ENCODE results near the gene SUFU.
A peak's percentile ranks its signal among the peaks of the same experiment; 100 is the strongest.
"Not testable (repeated sequence)": the region's sequence is repeated elsewhere in the genome, so short reads cannot be mapped to it uniquely, and the experiment has no call there.

The SUFU gene

GRCh38 chr10:102665904-102666509, 162.2 kb downstream of the SUFU start:
- H3K4me3 ChIP-seq (ENCODE audit: low read depth, low read length) = no peak overlapping the region
- TF ChIP-seq CTCF (IDR thresholded peaks at IDR 0.05; ENCODE audit: control insufficient read depth, extremely low read depth, insufficient read depth) = no peak
- no peak for DNase-seq (ENCODE audit: low read depth)

- not testable (repeated sequence) for DNase-seq (ENCODE audit: low read depth); H3K4me3 ChIP-seq (ENCODE audit: low read depth, low read length)
These were observed 163.6 kb downstream of the SUFU start for GRCh38 chr10:102667411-102667810.

GRCh38 chr10:102668326-102669107, 164.7 kb downstream of the SUFU start:
- no peak overlapping the region for H3K4me3 ChIP-seq (ENCODE audit: low read depth, low read length)
- no peak for TF ChIP-seq CTCF (IDR thresholded peaks at IDR 0.05; ENCODE audit: control insufficient read depth, extremely low read depth, insufficient read depth)
- DNase-seq (ENCODE audit: low read depth) = no peak

- DNase-seq (ENCODE audit: low read depth) = no peak
- 0 out of 2 replicates have a peak, but pooled peaks have one; percentile 8 for TF ChIP-seq CTCF (IDR thresholded peaks at IDR 0.05; ENCODE audit: control insufficient read depth, extremely low read depth, insufficient read depth)
- no peak overlapping the region for H3K4me3 ChIP-seq (ENCODE audit: low read depth, low read length)
These were observed 165.7 kb downstream of the SUFU start for GRCh38 chr10:102669206-102670064.

GRCh38 chr10:102670065-102670670, 166.4 kb downstream of the SUFU start:
- TF ChIP-seq CTCF (IDR thresholded peaks at IDR 0.05; ENCODE audit: control insufficient read depth, extremely low read depth, insufficient read depth) = no peak
- H3K4me3 ChIP-seq (ENCODE audit: low read depth, low read length) = no peak overlapping the region
- no peak for DNase-seq (ENCODE audit: low read depth)

GRCh38 chr10:102670871-102671434, 167.2 kb downstream of the SUFU start:
- H3K4me3 ChIP-seq (ENCODE audit: low read depth, low read length) = no peak overlapping the region
- DNase-seq (ENCODE audit: low read depth) = no peak

More at GRCh38 chr10:102670871-102671434, 167.2 kb downstream of the SUFU start:
- TF ChIP-seq CTCF (IDR thresholded peaks at IDR 0.05; ENCODE audit: control insufficient read depth, extremely low read depth, insufficient read depth) = no peak

Measured in LNCaP clone FGC (cell line).